NT2/D1 (cell line): ENCODE measurements around the gene HOXB9.

Experiments
- DNase-seq: peaks from one replicate; pipeline ENCODE4 v3.0.0-alpha.2; 2011; ENCODE audit warnings: low read depth, low spot score
- H3K27me3 ChIP-seq: 2 replicates; pipeline ENCODE4 v1.6.0; 2011; ENCODE audit warnings: mild to moderate bottlenecking; ENCODE audit not compliant: insufficient read length, insufficient read depth
- H3K36me3 ChIP-seq: 2 replicates; pipeline ENCODE4 v1.6.1; 2011; ENCODE audit warnings: mild to moderate bottlenecking, low read length, mixed read lengths; ENCODE audit not compliant: insufficient read depth, insufficient read length
- H3K4me1 ChIP-seq: 2 replicates; pipeline ENCODE4 v1.5.1; 2011; ENCODE audit not compliant: insufficient read depth, insufficient read length
- H3K4me3 ChIP-seq: 2 replicates; pipeline ENCODE4 v1.5.1; 2011; ENCODE audit warnings: low read depth; ENCODE audit not compliant: insufficient read length
- H3K9ac ChIP-seq: 2 replicates; pipeline ENCODE4 v1.6.0; 2011; ENCODE audit warnings: low read depth; ENCODE audit not compliant: insufficient read length
- H3K9me3 ChIP-seq: 2 replicates; pipeline ENCODE4 v1.5.1; 2011; ENCODE audit warnings: mild to moderate bottlenecking, low read length; ENCODE audit not compliant: insufficient read depth
- SUZ12 ChIP-seq: IDR thresholded peaks from 2 replicates; pipeline ENCODE4 v1.6.1; 2011; ENCODE audit not compliant: insufficient read length, insufficient read depth; ENCODE audit errors: extremely low read depth
- YY1 ChIP-seq: IDR thresholded peaks from 2 replicates; pipeline ENCODE4 v1.6.1; 2011; ENCODE audit not compliant: insufficient read length, insufficient read depth
- ZNF274 ChIP-seq: IDR thresholded peaks from 2 replicates; pipeline ENCODE4 v1.6.1; 2011; ENCODE audit warnings: mild to moderate bottlenecking, low read depth, low read length

The HOXB9 gene

GRCh38 chr17:48626245-48627117, at the start of gene HOXB9:
Gene HOXB9 (minus strand): TSS chr17:48626358. CDS start chr17:48626269, 89 bp downstream.
- peaks cover 4% of the 10 kb centered on the region for H3K4me1 ChIP-seq
- TF ChIP-seq ZNF274 (no peak), YY1 (no peak), SUZ12 (no peak)
- H3K4me3 ChIP-seq: peak within 1 kb of the TSS; percentile 49
- peaks cover 11% of the 10 kb centered on the region for H3K36me3 ChIP-seq
- no peak for DNase-seq
- H3K27me3 ChIP-seq: peaks cover 91% of the 10 kb centered on the region
- H3K9ac ChIP-seq: peak within 1 kb of the TSS; percentile 69
- H3K9me3 ChIP-seq: peaks cover 7% of the 10 kb centered on the region; the same call in 1 of the 2 replicates

GRCh38 chr17:48672340-48672739, 46.2 kb upstream of the HOXB9 start:
- H3K36me3 ChIP-seq: no peaks in the 10 kb centered on the region
- no peak overlapping the region for H3K4me3 ChIP-seq
- peaks cover 11% of the 10 kb centered on the region for H3K27me3 ChIP-seq
- TF ChIP-seq ZNF274: no peak
- TF ChIP-seq YY1: no peak
- no peak for TF ChIP-seq SUZ12
- H3K4me1 ChIP-seq: no peaks in the 10 kb centered on the region
- no peak overlapping the region for H3K9ac ChIP-seq
- no peaks in the 10 kb centered on the region for H3K9me3 ChIP-seq
- no peak for DNase-seq

- H3K4me1 ChIP-seq: no peaks in the 10 kb centered on the region
- DNase-seq: peak; percentile 39
- peak overlapping the region; percentile 3 for H3K4me3 ChIP-seq
- peak overlapping the region; percentile 57 for H3K9ac ChIP-seq
- H3K36me3 ChIP-seq: no peaks in the 10 kb centered on the region
- TF ChIP-seq ZNF274 (no peak), YY1 (no peak), SUZ12 (no peak)
- H3K9me3 ChIP-seq: no peaks in the 10 kb centered on the region
- H3K27me3 ChIP-seq: peaks cover 5% of the 10 kb centered on the region
These were observed 45.6 kb upstream of the HOXB9 start for GRCh38 chr17:48671697-48672171.

DNA sequence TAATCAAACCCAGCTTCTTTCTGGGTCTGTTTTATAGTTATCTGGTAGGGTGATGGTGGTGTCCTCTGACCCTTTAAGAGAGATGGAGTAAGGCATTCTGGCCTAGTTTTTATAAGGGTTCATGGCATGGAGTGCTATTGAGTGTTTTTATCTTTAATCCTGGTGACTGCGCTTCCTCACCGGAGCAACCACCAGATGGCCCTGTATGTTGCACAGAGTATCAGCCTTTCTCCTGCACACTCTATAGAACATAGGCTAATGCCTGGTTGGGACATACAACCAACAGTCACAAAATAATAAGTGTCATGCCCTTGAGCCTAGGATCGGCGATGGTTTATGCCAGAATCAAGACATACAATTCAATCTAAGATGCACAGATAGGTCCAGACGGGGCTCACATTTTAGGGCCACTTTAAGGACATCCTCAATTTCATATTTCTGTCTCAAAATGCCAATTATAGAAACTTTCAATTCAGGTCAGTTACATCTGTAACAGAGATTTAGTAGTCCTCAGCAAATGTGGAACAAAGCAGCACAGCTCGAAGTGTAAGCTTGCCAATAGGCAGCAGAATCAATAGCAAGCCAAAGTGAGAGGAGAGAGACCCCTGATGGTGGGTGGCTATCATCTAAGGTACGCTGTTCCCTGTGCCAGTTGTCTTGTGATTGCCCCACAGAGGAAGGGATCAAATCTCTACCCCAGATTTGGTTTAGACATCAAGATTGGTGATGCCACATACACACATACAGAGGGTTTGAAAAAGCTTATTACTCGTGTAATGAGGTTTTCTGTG, 37.2 kb upstream of the HOXB9 start:
- H3K9ac ChIP-seq: no peak overlapping the region
- no peak for TF ChIP-seq SUZ12
- TF ChIP-seq YY1: no peak
- no peak for TF ChIP-seq ZNF274
- H3K27me3 ChIP-seq: no peaks in the 10 kb centered on the region
- H3K36me3 ChIP-seq: no peaks in the 10 kb centered on the region
- no peak overlapping the region for H3K4me3 ChIP-seq
- H3K4me1 ChIP-seq: no peaks in the 10 kb centered on the region
- H3K9me3 ChIP-seq: no peaks in the 10 kb centered on the region
- no peak for DNase-seq

DNA sequence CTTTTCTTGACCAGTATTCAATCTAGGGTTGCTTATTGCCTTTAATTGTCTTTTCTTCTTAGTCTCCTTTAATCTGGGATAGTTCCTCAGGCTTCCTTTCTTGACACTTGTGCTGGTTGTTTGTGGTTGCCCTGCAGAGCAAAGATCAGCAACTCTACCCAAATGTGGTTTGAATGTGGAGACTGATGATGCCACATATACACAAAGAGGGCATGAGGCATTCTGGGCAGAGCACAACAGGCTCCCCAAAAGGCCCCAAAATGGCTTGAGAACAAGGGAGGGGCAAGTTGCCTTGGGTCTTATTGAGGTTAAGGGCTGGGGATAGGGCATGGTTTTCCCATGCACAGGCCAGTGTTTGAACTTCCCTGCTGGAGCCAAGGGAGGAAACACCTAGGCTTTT, 29.8 kb upstream of the HOXB9 start:
- DNase-seq: no peak
- H3K4me3 ChIP-seq: no peak overlapping the region
- TF ChIP-seq ZNF274 (no peak), YY1 (no peak), SUZ12 (no peak)
- H3K27me3 ChIP-seq: peaks cover 2% of the 10 kb centered on the region
- H3K9me3 ChIP-seq: no peaks in the 10 kb centered on the region
- H3K36me3 ChIP-seq: no peaks in the 10 kb centered on the region
- H3K9ac ChIP-seq: no peak overlapping the region
- H3K4me1 ChIP-seq: no peaks in the 10 kb centered on the region

DNA sequence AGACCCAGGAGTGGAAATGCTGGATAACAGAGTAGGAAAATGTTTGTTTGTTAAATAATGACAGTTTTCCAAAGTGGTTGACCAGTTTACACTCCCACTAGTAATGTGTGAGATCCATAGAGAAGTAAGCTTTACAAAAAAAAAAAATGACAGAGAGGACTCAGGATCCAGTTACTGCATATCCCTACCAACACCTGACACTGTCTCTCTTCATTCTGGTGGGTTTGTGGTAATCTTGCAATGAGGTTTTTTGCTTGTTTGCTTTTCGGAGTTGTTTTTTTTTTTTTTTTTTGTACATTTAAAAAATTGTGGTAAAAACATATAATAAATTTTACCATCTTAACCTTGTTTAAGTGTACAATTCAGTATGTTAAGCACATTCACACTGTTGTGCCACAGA, 23.6 kb upstream of the HOXB9 start:
- Histone ChIP-seq H3K36me3 (no peaks in the 10 kb centered on the region), H3K27me3 (peaks cover 5% of the 10 kb centered on the region), H3K4me1 (peaks cover 4% of the 10 kb centered on the region), H3K9me3 (no peaks in the 10 kb centered on the region), H3K9ac (no peak overlapping the region), H3K4me3 (no peak overlapping the region)
- TF ChIP-seq SUZ12 (no peak), ZNF274 (no peak), YY1 (no peak)
- DNase-seq: no peak

DNA sequence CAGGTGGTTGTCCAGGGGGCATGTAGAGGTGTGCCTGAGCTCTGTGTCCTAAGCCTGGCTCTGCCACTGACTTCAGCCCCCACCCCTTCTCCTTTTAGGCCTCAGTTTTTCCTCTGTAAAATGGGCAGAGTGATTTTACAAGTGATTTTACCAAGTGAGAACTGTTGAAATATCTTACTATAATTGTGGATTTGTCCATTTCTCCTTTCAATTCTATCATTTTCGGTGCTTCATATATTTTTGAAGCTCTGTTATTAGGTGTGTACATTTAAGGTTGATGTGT, 21.7 kb upstream of the HOXB9 start:
- Histone ChIP-seq H3K9ac (peak overlapping the region; percentile 93), H3K27me3 (peaks cover 5% of the 10 kb centered on the region), H3K4me3 (peak overlapping the region; percentile 77), H3K4me1 (peaks cover 5% of the 10 kb centered on the region), H3K9me3 (no peaks in the 10 kb centered on the region), H3K36me3 (peaks cover 8% of the 10 kb centered on the region)
- DNase-seq: no peak
- TF ChIP-seq YY1 (no peak), SUZ12 (no peak), ZNF274 (no peak)
